Endometrium (tissue), 2 donors: Measurements from ENCODE around the gene OPRPN.

Experiments
- FAIRE-seq: peaks from 2 replicates; lab custom pipeline; 2012; peaks lifted over from hg19 to GRCh38; lab: Jason Lieb, UNC
- donor health status: control.
- donor health status: control.

Gene OPRPN

GRCh38 chr4:70397580-70397979 is at the start of gene OPRPN:
Gene OPRPN, plus strand, starts transcription at chr4:70397940. Its CDS starts 1,346 bp downstream, at chr4:70399286.
- no peak for FAIRE-seq

- no peak for FAIRE-seq
Measured at GRCh38 chr4:70356185-70356584, 41.6 kb upstream of the OPRPN start.

GRCh38 chr4:70359115-70359661 is 38.6 kb upstream of the OPRPN start:
- FAIRE-seq, result no peak

GRCh38 chr4:70360460-70360859 is 37.3 kb upstream of the OPRPN start, which contains the start of gene SMR3A:
Gene SMR3A, plus strand, starts transcription at chr4:70360760. Its CDS starts 1,356 bp downstream, at chr4:70362116.
- FAIRE-seq, result no peak

- no peak for FAIRE-seq
Measured at GRCh38 chr4:70364002-70364401, 33.7 kb upstream of the OPRPN start.

- FAIRE-seq, result no peak
Measured at GRCh38 chr4:70365479-70365878, 32.3 kb upstream of the OPRPN start.

GRCh38 chr4:70367813-70368212 is 29.9 kb upstream of the OPRPN start:
- FAIRE-seq, result no peak

- no peak for FAIRE-seq
Measured at GRCh38 chr4:70371987-70372386, 25.8 kb upstream of the OPRPN start.

GRCh38 chr4:70372760-70373159 is 25.0 kb upstream of the OPRPN start:
- FAIRE-seq, result no peak

- no peak for FAIRE-seq
Measured at GRCh38 chr4:70380578-70380977, 17.2 kb upstream of the OPRPN start.

- no peak for FAIRE-seq
Measured at GRCh38 chr4:70382691-70383181, 15.0 kb upstream of the OPRPN start, which contains the start of gene SMR3B. Gene SMR3B, plus strand, starts transcription at chr4:70383131. Its CDS starts 1,380 bp downstream, at chr4:70384511.

- no peak for FAIRE-seq
Measured at GRCh38 chr4:70392057-70392776, 5.5 kb upstream of the OPRPN start.

- no peak for FAIRE-seq
Measured at GRCh38 chr4:70399319-70399718, 1.6 kb downstream of the OPRPN start.

GRCh38 chr4:70402762-70403161 is 5.0 kb downstream of the OPRPN start:
- FAIRE-seq, result no peak

GRCh38 chr4:70405765-70406164 is 8.0 kb downstream of the OPRPN start:
- no peak for FAIRE-seq

- FAIRE-seq, result no peak
Measured at GRCh38 chr4:70425306-70425705, 27.6 kb downstream of the OPRPN start.

GRCh38 chr4:70426789-70427188 is 29.0 kb downstream of the OPRPN start:
- FAIRE-seq, result no peak

- no peak for FAIRE-seq
Measured at GRCh38 chr4:70437197-70437596, 39.5 kb downstream of the OPRPN start.

- no peak for FAIRE-seq
Measured at GRCh38 chr4:70442474-70442873, 44.7 kb downstream of the OPRPN start.

GRCh38 chr4:70443329-70443728 is 45.6 kb downstream of the OPRPN start:
- no peak for FAIRE-seq

GRCh38 chr4:70449220-70449619 is 51.5 kb downstream of the OPRPN start:
- no peak for FAIRE-seq

- no peak for FAIRE-seq
Measured at GRCh38 chr4:70452946-70453345, 55.2 kb downstream of the OPRPN start.
